ENCODE results near the gene UBAP2L. TPM values are rescaled to one million over a fixed set of nuclear protein-coding genes. Genes with fewer than 3 reads are reported as not detected.

UBAP2L gene
- total RNA-seq, 1 donor from 2014 or later: 256 TPM

GRCh38 chr1:154237880-154238506 lies 17.2 kb downstream of the UBAP2L start:
- H3K27ac Mint-ChIP-seq (ENCODE audit: unreplicated experiment): no peak overlapping the region
- H3K27me3 Mint-ChIP-seq (ENCODE audit: low read depth): no peaks in the 10 kb centered on the region
- H3K36me3 Mint-ChIP-seq (ENCODE audit: low read depth): peaks cover 28% of the 10 kb centered on the region
- no peak overlapping the region for H3K4me3 Mint-ChIP-seq
- DNase-seq (ENCODE audit: low read depth, low spot score): no peak
- H3K4me1 Mint-ChIP-seq: no peaks in the 10 kb centered on the region
- no peak for TF ChIP-seq CTCF (conservative IDR thresholded peaks at IDR 0.05)
- H3K9me3 Mint-ChIP-seq: no peaks in the 10 kb centered on the region

GRCh38 chr1:154239491-154239890 lies 18.7 kb downstream of the UBAP2L start:
- no peaks in the 10 kb centered on the region for H3K27me3 Mint-ChIP-seq (ENCODE audit: low read depth)
- no peak overlapping the region for H3K4me3 Mint-ChIP-seq
- TF ChIP-seq CTCF (conservative IDR thresholded peaks at IDR 0.05): no peak
- no peaks in the 10 kb centered on the region for H3K4me1 Mint-ChIP-seq
- DNase-seq (ENCODE audit: low read depth, low spot score): no peak
- H3K36me3 Mint-ChIP-seq (ENCODE audit: low read depth): peaks cover 30% of the 10 kb centered on the region
- no peaks in the 10 kb centered on the region for H3K9me3 Mint-ChIP-seq
- no peak overlapping the region for H3K27ac Mint-ChIP-seq (ENCODE audit: unreplicated experiment)

- Mint-ChIP-seq H3K27ac (ENCODE audit: unreplicated experiment) (no peak overlapping the region), H3K4me3 (no peak overlapping the region), H3K9me3 (no peaks in the 10 kb centered on the region), H3K27me3 (ENCODE audit: low read depth) (no peaks in the 10 kb centered on the region), H3K4me1 (no peaks in the 10 kb centered on the region), H3K36me3 (ENCODE audit: low read depth) (peaks cover 30% of the 10 kb centered on the region)
- TF ChIP-seq CTCF (conservative IDR thresholded peaks at IDR 0.05): no peak
- DNase-seq (ENCODE audit: low read depth, low spot score): no peak
Observed at GRCh38 chr1:154240294-154240833, 19.6 kb downstream of the UBAP2L start.

GRCh38 chr1:154241703-154242351 lies 21.1 kb downstream of the UBAP2L start:
- H3K36me3 Mint-ChIP-seq (ENCODE audit: low read depth): peaks cover 26% of the 10 kb centered on the region
- H3K27me3 Mint-ChIP-seq (ENCODE audit: low read depth): no peaks in the 10 kb centered on the region
- TF ChIP-seq CTCF (conservative IDR thresholded peaks at IDR 0.05): no peak
- no peak overlapping the region for H3K4me3 Mint-ChIP-seq
- H3K27ac Mint-ChIP-seq (ENCODE audit: unreplicated experiment): no peak overlapping the region
- H3K9me3 Mint-ChIP-seq: no peaks in the 10 kb centered on the region
- no peak for DNase-seq (ENCODE audit: low read depth, low spot score)
- H3K4me1 Mint-ChIP-seq: no peaks in the 10 kb centered on the region

GRCh38 chr1:154253671-154254070 lies 32.9 kb downstream of the UBAP2L start:
- no peaks in the 10 kb centered on the region for H3K9me3 Mint-ChIP-seq
- H3K36me3 Mint-ChIP-seq (ENCODE audit: low read depth): peaks cover 16% of the 10 kb centered on the region
- DNase-seq (ENCODE audit: low read depth, low spot score): no peak
- H3K27me3 Mint-ChIP-seq (ENCODE audit: low read depth): no peaks in the 10 kb centered on the region
- H3K4me1 Mint-ChIP-seq: no peaks in the 10 kb centered on the region
- no peak overlapping the region for H3K4me3 Mint-ChIP-seq
- no peak for TF ChIP-seq CTCF (conservative IDR thresholded peaks at IDR 0.05)
- no peak overlapping the region for H3K27ac Mint-ChIP-seq (ENCODE audit: unreplicated experiment)

All from neural crest cell (in vitro differentiated cells).